HG03571 (cell line): Measurements from ENCODE around the gene SLC43A2.
A peak's percentile ranks its signal among the peaks of the same experiment; 100 is the strongest.
"Not testable (repeated sequence)": the region's sequence is repeated elsewhere in the genome, so short reads cannot be mapped to it uniquely, and the experiment has no call there.

Source experiments
- ATAC-seq: cut with Tn5 transposase; IDR thresholded peaks from one replicate; pipeline ENCODE4 v1.9.1; 2021; ENCODE audit not compliant: unreplicated experiment

The SLC43A2 gene

DNA sequence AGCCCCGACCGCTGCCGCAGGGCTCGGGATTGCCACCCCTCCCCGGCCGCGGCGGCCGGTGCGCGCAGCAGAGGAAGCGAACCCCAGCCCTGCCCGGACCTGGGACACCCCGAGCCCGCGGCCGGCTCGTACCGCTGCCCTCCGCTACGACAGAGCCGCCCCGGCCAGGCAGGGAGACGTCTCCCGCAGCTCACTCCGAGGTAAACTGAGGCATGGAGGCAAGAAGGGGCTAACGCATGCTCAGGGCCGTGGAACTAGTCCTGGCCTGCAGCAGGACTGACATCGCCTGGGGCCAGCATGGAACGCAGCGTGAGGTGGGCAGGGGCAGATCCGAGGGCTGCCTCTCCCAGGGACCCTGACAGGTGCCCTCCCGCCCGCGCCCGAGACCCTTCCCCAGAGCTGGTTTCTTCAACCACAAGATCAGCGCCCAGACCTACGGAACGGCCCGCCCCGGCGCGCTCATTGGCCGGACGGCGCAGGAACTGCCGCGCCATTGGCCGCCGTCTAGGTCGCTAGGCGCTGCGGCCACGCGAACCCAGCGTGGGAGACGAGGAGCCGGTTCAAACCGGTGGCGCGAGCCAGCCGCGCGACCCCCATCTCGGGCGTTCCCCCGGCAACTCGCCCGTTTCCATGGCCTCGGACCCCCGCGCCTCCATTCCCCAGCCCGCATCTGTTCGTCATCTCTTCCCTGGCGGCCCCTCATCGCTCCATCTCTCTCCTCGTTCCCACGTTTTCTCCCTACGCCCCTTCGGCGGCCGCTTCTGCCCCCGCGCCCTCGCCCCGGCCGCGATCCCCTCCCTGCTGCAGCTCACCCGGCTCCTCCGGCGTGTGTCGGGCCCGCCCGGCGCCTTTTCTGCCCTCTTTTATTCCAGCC, at the start of gene SLC43A2:
TSS of gene SLC43A2 (minus strand) at position 853 of the 874 bp plus-strand sequence. CDS start 960 bp downstream, outside the sequence.
- ATAC-seq, result peak; percentile 39

GRCh38 chr17:1676401-1676800, 47.8 kb upstream of the SLC43A2 start:
- ATAC-seq, result no peak

DNA sequence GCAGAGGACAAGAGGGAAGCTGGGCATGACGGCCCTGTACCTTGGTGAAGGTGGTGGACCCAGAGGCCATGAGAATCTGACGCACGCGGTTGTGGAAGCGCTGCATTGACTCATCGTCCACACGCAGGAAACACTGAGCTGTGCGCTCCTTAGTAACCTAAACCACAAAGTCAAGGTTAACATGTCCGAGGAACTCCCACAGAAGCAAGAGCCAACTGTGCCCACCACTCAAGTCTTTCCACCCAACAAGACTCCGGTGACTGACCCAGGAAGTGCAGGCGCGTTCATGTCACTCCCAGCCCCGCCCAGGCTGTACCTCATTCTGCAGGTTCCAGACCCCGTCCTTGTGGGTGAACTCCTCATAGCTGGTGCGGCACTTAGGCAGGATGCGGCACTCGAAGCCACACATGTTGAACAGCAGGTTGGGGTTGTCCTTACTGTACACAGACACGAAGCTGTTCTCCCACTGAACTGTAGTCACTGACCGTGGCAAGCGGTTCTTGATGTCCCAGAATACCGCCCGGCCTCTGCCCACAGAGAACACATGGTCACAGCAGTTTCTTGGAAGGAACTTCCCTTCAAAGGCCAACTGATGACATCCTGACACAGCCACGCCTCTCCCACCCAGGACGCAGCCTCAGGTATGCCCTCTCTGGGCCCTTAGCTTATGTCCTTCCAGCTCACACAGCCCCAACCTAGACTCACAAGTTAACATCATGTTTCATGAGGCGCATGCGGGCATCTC, 44.6 kb upstream of the SLC43A2 start:
- no peak for ATAC-seq

DNA sequence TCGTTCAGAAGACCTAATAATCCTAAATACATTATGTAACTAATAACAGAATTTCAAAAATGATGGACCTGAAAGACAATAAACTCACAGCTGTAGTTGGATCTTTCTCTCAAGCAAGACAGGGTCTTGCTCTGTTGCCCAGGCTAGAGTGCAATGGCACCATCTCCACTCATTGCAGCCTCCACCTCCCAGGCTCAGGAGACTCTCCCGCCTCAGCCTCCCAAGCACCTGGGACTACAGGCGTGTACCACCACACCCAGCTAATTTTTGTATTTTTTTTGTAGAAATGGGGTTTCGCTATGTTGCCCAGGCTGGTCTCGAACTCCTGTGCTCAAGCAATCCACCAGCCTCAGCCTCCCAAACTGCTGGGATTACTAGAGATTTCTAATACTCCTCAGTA, 35.3 kb upstream of the SLC43A2 start:
- not testable (repeated sequence) for ATAC-seq

- ATAC-seq, result no peak
These were observed 32.4 kb upstream of the SLC43A2 start for GRCh38 chr17:1661045-1661444.

- ATAC-seq, result no peak
These were observed 29.5 kb upstream of the SLC43A2 start for GRCh38 chr17:1658100-1658499.

DNA sequence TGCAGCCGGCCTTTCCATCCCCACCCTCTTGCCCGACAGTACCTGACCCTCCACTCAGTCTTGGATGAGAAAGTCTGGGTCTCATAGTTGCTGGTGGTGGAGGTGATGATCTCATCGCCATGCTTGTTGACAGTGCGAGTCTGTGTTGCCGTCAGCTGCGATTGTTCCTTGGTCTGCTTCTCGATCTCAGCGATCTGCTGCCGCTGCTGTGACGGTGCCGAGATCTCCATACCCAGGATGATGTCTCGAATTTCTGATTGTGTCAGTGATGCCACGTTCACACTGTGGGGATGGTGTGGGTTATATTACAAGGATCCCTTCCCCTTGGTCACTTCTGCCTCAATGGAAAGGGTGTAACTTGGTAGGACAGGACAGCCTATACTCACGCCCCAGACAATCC, 25.1 kb upstream of the SLC43A2 start:
- ATAC-seq, result no peak

DNA sequence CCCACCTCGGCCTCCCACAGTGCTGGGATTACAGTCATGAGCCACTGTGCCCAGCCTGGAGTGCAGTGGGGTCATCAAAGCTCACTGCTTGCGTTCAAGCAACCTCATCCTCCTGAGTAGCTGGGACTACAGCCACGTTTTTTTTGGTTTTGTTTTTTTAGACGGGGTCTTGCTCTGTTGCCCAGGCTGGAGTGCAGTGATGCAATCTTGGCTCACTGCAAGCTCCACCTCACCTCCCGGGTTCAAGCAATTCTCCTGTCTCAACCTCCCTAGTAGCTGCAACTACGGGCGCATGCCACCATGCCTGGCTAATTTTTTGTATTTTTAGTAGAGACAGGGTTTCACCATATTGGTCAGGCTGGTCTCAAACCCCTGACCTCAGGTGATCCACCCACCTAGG, 24.2 kb upstream of the SLC43A2 start:
- ATAC-seq, result not testable (repeated sequence)

DNA sequence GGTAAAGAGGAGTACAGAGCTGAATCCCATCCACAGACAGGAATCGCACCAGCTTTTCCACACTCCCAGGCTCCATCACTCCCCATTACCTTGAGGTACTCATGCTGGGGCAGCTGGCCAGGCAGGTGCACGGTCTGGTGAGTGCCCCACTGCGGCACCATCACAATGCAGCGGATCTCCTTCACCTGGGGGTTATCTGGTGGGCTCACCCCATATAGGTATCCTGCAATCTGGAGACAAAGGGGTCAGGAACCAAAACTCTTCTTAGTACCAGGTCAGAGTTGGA, 22.9 kb upstream of the SLC43A2 start:
- ATAC-seq, result no peak

- ATAC-seq, result no peak
These were observed 22.3 kb upstream of the SLC43A2 start for GRCh38 chr17:1650731-1651558.

DNA sequence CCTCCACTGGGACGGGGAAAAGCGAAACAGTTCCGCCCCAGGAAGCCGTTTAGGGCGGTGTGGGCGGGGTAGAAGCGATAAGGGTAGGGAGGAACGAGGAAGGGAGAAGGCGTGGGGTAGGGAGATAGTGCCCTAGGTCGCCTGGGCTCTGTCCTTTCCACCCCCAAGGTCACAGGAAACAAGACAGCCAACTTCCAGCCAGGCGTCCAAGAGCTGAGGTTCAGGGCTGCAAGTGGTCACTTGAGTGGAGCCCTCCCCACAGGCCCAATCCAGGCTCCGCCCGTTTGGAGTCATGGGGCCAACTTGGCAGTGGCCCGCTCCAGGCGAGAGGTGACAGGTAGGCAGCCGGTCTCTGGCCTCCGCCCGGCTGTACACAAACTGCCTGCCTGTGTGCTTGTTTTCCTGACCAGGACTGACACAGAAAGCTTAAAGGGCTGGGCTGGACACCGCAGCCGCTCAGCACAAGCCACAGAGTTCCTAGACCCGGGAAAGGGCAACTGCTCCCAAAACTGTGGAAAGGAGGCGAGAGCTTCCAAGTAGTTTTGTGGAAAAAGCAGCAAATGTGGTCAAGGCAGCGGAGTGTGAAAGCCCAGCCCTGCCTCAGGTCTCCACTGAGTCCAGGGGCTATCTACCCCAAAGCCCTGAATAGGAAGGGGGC, 21.3 kb upstream of the SLC43A2 start, which contains the start of gene RILP:
TSS of gene RILP (minus strand) at position 23 of the 658 bp plus-strand sequence. CDS start 62 bp downstream, outside the sequence.
- ATAC-seq, result no peak

DNA sequence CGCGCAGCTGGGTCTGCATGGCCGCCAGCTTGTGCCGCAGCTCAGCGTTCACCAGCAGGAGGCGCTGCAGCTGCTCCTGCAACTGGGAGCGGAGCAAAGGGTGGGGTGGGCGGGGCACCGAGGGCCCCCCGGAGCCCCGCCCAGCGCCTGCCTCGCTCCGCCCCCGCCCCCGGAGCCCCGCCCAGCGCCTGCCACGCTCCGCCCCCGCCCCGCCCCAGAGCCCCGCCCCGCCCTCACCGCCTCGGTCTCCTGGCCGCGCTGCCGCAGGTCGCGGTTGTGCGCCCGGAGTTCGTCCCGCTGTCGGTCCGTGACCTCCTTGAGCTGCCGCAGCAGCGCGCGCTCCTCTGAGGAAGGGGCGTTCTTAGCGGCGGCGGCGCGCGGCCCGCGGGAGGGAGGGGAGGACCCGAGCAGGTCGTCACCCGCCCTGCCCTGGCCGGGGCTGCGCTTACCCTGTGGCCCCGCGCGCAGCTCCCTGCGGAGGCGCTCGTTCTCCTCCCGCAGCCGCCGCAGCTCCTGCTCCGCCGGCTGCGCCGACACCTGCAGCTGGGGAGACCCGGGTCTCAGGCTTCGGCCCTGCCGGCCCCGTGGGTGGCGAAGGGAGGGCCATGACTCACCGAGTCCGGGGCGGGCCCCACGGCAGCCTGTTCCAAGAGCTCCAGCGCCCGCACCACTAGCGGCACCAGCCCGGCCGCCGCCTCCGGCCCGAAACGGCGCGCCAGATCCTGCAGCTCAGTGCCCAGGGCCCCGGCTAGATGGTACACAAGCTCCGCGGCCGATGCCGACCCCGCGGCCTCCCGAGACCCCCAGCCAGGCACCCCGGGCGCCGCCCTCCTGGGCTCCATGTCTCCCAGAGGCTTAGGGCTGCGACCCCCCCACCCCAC, 20.6 kb upstream of the SLC43A2 start:
- ATAC-seq, result peak; percentile 46

DNA sequence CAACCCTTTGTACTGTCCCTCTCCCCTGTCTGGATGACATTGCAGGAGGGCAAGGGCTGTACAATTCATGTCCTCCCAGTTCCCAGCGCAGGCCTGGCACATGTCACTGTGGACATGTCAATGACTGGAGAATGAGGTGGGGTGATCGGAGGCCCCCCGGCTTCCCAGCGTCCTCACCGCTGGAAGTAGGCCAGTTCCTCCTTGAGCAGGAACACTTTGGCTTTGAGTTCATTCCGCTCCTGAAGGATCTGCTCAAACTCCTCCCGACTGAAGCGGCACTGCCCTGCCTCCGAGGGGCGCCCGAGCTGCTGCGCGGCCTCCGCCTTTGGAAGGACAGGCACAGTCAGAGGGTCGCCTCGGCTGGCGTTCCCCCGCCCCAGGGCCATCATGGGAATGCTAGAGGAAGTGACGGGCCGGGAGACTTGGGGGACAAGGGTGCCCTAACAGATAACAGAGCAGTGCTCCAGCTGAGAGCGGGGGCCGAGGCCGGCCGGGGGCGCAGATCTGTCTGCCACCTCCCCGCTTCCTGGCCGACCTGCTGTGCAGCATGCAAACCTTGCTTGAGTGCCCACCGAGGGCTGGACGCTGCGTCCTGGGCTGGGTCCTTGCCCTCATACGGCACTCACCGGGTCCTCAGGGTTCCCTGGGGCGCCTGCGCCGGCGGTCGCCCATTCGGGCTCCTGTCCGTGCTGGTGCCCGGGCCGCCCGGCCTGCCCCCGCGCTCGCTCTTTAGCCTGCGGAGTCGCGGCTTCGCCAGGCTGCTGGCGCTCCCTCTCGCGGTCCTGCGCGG, 19.7 kb upstream of the SLC43A2 start:
- no peak for ATAC-seq

- ATAC-seq, result no peak
These were observed 19.2 kb upstream of the SLC43A2 start for GRCh38 chr17:1647802-1648171.

- ATAC-seq, result no peak
These were observed 17.7 kb upstream of the SLC43A2 start for GRCh38 chr17:1646199-1646875.

- ATAC-seq, result no peak
These were observed 16.9 kb upstream of the SLC43A2 start, which contains the start of gene SCARF1 for GRCh38 chr17:1645207-1646171. TSS of gene SCARF1 (minus strand) at chr17:1645732. CDS start at chr17:1645697, 35 bp downstream.

GRCh38 chr17:1644493-1645206, 16.0 kb upstream of the SLC43A2 start:
- no peak for ATAC-seq
